ENCODE data around the gene ADCY5. TPM values are rescaled to one million over a fixed set of nuclear protein-coding genes. Genes with fewer than 3 reads are reported as not detected.

The ADCY5 gene
- total RNA-seq, 1 experiment from 2014 or later: 0.24 TPM

DNA sequence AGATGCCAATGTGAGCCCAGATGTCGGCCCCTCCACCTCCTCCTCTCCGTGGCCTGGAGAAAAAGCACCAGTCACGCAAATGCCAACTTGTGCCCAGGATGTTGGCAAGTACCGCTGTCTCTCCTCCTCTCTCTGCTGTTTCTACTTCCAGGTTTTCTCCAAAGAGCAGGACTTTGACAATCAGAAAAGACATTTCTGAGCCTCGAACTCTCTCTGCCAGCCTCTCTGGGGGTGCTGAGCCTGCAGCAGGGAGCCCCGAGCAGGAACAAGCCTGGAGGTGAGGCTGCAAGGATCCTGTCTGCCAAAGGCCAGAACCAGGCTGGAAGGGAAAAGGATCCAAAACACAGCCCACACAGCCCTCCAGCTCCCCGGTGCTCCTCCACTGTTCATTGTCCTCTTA lies 157.5 kb downstream of the ADCY5 start:
- BruUV-seq (replicated peaks): no TSS peak
- POLR2A ChIA-PET (ENCODE audit: unreplicated experiment): no interaction called here

DNA sequence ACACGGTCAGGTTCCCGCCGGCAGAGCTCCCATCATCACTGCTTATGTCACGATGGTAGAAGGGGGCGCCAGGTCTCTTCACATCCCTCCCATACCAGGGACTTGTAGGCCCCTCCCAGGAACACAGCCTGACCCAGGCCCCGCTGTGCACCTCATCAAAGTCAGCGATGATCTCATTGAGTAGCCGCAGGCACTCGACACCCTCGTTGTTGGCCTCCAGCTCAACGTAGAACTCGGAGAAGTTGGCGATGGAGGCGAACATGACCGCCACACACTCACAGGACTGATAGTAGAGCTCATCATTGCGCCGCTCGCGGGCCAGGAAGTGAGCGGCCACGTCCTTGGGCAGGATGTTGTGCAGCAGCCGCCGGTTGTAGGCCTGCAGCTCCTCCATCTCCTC lies 157.9 kb downstream of the ADCY5 start:
- Histone ChIP-seq H3K27ac (no peak overlapping the region), H4K20me1 (ENCODE audit: insufficient read depth) (no peaks in the 10 kb centered on the region; the same call in 1 of the 2 replicates), H3K9me2 (ENCODE audit: insufficient read depth) (no peaks in the 10 kb centered on the region), H3K4me1 (replicated peaks; ENCODE audit: insufficient read depth) (peaks cover 2% of the 10 kb centered on the region; the same call in 1 of the 2 replicates), H3K36me3 (ENCODE audit: low read depth) (0 out of 2 replicates have a peak, but pooled peaks cover 3% of the 10 kb centered on the region), H3K27me3 (ENCODE audit: insufficient read depth, low read depth) (no peaks in the 10 kb centered on the region), H3K4me3 (no peak overlapping the region), H3K9me3 (ENCODE audit: insufficient read depth, low read depth) (no peaks in the 10 kb centered on the region), H2AFZ (no peak overlapping the region), H3K79me2 (ENCODE audit: low read depth) (no peaks in the 10 kb centered on the region), H3F3A (ENCODE audit: insufficient read depth, low read depth) (no peaks in the 10 kb centered on the region), H3K4me2 (no peak overlapping the region)
- intact Hi-C loops (cut with micrococcal nuclease; ENCODE audit: unreplicated experiment): no loop called here
- BruUV-seq (replicated peaks): no TSS peak
- CTCF ChIA-PET: no interaction called here
- DNase-seq: no peak
- POLR2A ChIA-PET (ENCODE audit: unreplicated experiment): no interaction called here
- TF ChIP-seq, protein P1, sequence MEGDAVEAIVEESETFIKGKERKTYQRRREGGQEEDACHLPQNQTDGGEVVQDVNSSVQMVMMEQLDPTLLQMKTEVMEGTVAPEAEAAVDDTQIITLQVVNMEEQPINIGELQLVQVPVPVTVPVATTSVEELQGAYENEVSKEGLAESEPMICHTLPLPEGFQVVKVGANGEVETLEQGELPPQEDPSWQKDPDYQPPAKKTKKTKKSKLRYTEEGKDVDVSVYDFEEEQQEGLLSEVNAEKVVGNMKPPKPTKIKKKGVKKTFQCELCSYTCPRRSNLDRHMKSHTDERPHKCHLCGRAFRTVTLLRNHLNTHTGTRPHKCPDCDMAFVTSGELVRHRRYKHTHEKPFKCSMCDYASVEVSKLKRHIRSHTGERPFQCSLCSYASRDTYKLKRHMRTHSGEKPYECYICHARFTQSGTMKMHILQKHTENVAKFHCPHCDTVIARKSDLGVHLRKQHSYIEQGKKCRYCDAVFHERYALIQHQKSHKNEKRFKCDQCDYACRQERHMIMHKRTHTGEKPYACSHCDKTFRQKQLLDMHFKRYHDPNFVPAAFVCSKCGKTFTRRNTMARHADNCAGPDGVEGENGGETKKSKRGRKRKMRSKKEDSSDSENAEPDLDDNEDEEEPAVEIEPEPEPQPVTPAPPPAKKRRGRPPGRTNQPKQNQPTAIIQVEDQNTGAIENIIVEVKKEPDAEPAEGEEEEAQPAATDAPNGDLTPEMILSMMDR (conservative IDR thresholded peaks at IDR 0.05): no peak
- TF ChIP-seq EZH2 (IDR thresholded peaks at IDR 0.05; ENCODE audit: low read depth): no peak

More for the DNA sequence above, 157.5 kb downstream of the ADCY5 start:
- intact Hi-C loops (cut with micrococcal nuclease; ENCODE audit: unreplicated experiment): no loop called here
- H3K4me3 ChIP-seq: no peak overlapping the region
- H3K9me2 ChIP-seq (ENCODE audit: insufficient read depth): no peaks in the 10 kb centered on the region
- no peak for TF ChIP-seq EZH2 (IDR thresholded peaks at IDR 0.05; ENCODE audit: low read depth)
- TF ChIP-seq, protein P1 (conservative IDR thresholded peaks at IDR 0.05): no peak
- no peaks in the 10 kb centered on the region; the same call in 1 of the 2 replicates for H4K20me1 ChIP-seq (ENCODE audit: insufficient read depth)
- H3K4me1 ChIP-seq (replicated peaks; ENCODE audit: insufficient read depth): no peaks in the 10 kb centered on the region
- DNase-seq: no peak
- no peak overlapping the region for H3K27ac ChIP-seq
- CTCF ChIA-PET: no interaction called here
- H3K27me3 ChIP-seq (ENCODE audit: insufficient read depth, low read depth): no peaks in the 10 kb centered on the region
- H3F3A ChIP-seq (ENCODE audit: insufficient read depth, low read depth): no peaks in the 10 kb centered on the region
- H3K9me3 ChIP-seq (ENCODE audit: insufficient read depth, low read depth): no peaks in the 10 kb centered on the region
- H3K79me2 ChIP-seq (ENCODE audit: low read depth): no peaks in the 10 kb centered on the region
- H3K4me2 ChIP-seq: no peak overlapping the region
- H3K36me3 ChIP-seq (ENCODE audit: low read depth): 0 out of 2 replicates have a peak, but pooled peaks cover 3% of the 10 kb centered on the region
- no peak overlapping the region for H2AFZ ChIP-seq

GRCh38 chr3:123290107-123290930 lies 158.6 kb downstream of the ADCY5 start:
- no peak overlapping the region for H3K4me3 ChIP-seq
- H3K27ac ChIP-seq: no peak overlapping the region
- no TSS peak for BruUV-seq (replicated peaks)
- H3K9me3 ChIP-seq (ENCODE audit: insufficient read depth, low read depth): no peaks in the 10 kb centered on the region
- H3K27me3 ChIP-seq (ENCODE audit: insufficient read depth, low read depth): no peaks in the 10 kb centered on the region
- no peak overlapping the region for H2AFZ ChIP-seq
- H3K79me2 ChIP-seq (ENCODE audit: low read depth): no peaks in the 10 kb centered on the region
- peaks cover 8% of the 10 kb centered on the region; the same call in 1 of the 2 replicates for H3K4me1 ChIP-seq (replicated peaks; ENCODE audit: insufficient read depth)
- ChIA-PET CTCF (no interaction called here), POLR2A (ENCODE audit: unreplicated experiment) (no interaction called here)
- H4K20me1 ChIP-seq (ENCODE audit: insufficient read depth): no peaks in the 10 kb centered on the region; the same call in none of the 2 replicates
- no peak overlapping the region for H3K4me2 ChIP-seq
- 0 out of 2 replicates have a peak, but pooled peaks cover 3% of the 10 kb centered on the region for H3K36me3 ChIP-seq (ENCODE audit: low read depth)
- no peaks in the 10 kb centered on the region for H3K9me2 ChIP-seq (ENCODE audit: insufficient read depth)
- no peaks in the 10 kb centered on the region for H3F3A ChIP-seq (ENCODE audit: insufficient read depth, low read depth)
- TF ChIP-seq EZH2 (IDR thresholded peaks at IDR 0.05; ENCODE audit: low read depth): no peak
- TF ChIP-seq, protein P1 (conservative IDR thresholded peaks at IDR 0.05): no peak
- intact Hi-C loops (cut with micrococcal nuclease; ENCODE audit: unreplicated experiment): no loop called here
- no peak for DNase-seq
